ENCODE results near the gene ERF.
"Not testable (repeated sequence)": the region's sequence is repeated elsewhere in the genome, so short reads cannot be mapped to it uniquely, and the experiment has no call there.

The ERF gene

GRCh38 chr19:42261763-42262162 is 6.8 kb upstream of the ERF start:
- no peak overlapping the region for H3K27ac ChIP-seq
- H3K36me3 ChIP-seq = no peaks in the 10 kb centered on the region
- no peaks in the 10 kb centered on the region for H3K9me3 ChIP-seq
- H3K27me3 ChIP-seq = peaks cover 18% of the 10 kb centered on the region
- no peak overlapping the region for H3K4me3 ChIP-seq (ENCODE audit: low read depth in 1 of 2, low read length in 1 of 2)
- TF ChIP-seq, protein P1, sequence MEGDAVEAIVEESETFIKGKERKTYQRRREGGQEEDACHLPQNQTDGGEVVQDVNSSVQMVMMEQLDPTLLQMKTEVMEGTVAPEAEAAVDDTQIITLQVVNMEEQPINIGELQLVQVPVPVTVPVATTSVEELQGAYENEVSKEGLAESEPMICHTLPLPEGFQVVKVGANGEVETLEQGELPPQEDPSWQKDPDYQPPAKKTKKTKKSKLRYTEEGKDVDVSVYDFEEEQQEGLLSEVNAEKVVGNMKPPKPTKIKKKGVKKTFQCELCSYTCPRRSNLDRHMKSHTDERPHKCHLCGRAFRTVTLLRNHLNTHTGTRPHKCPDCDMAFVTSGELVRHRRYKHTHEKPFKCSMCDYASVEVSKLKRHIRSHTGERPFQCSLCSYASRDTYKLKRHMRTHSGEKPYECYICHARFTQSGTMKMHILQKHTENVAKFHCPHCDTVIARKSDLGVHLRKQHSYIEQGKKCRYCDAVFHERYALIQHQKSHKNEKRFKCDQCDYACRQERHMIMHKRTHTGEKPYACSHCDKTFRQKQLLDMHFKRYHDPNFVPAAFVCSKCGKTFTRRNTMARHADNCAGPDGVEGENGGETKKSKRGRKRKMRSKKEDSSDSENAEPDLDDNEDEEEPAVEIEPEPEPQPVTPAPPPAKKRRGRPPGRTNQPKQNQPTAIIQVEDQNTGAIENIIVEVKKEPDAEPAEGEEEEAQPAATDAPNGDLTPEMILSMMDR (IDR thresholded peaks at IDR 0.05) = no peak
- H3K4me1 ChIP-seq (ENCODE audit: control insufficient read depth in 1 of 2, insufficient read depth in 1 of 2, low read depth in 1 of 2, low read length in 1 of 2) = no peaks in the 10 kb centered on the region

- H3K27me3 ChIP-seq = peaks cover 38% of the 10 kb centered on the region
- H3K9me3 ChIP-seq; H3K4me3 ChIP-seq (ENCODE audit: low read depth in 1 of 2, low read length in 1 of 2); H3K36me3 ChIP-seq; H3K27ac ChIP-seq: not testable (repeated sequence)
- peaks cover 14 to 17% of the 10 kb centered on the region in 2 experiments for H3K4me1 ChIP-seq (ENCODE audit: control insufficient read depth in 1 of 2, insufficient read depth in 1 of 2, low read depth in 1 of 2, low read length in 1 of 2)
Observed at GRCh38 chr19:42257842-42258241, 2.9 kb upstream of the ERF start.

GRCh38 chr19:42255766-42256745 is 1.1 kb upstream of the ERF start:
- no peaks in the 10 kb centered on the region for H3K36me3 ChIP-seq
- H3K4me3 ChIP-seq (ENCODE audit: low read depth in 1 of 2, low read length in 1 of 2) = peak overlapping the region; percentile 92 to 96
- no peaks in the 10 kb centered on the region for H3K9me3 ChIP-seq
- peaks cover 27 to 34% of the 10 kb centered on the region in 2 experiments for H3K4me1 ChIP-seq (ENCODE audit: control insufficient read depth in 1 of 2, insufficient read depth in 1 of 2, low read depth in 1 of 2, low read length in 1 of 2)
- TF ChIP-seq, protein P1 (IDR thresholded peaks at IDR 0.05) = no peak
- H3K27ac ChIP-seq = peak overlapping the region; percentile 95
- peaks cover 38% of the 10 kb centered on the region for H3K27me3 ChIP-seq

DNA sequence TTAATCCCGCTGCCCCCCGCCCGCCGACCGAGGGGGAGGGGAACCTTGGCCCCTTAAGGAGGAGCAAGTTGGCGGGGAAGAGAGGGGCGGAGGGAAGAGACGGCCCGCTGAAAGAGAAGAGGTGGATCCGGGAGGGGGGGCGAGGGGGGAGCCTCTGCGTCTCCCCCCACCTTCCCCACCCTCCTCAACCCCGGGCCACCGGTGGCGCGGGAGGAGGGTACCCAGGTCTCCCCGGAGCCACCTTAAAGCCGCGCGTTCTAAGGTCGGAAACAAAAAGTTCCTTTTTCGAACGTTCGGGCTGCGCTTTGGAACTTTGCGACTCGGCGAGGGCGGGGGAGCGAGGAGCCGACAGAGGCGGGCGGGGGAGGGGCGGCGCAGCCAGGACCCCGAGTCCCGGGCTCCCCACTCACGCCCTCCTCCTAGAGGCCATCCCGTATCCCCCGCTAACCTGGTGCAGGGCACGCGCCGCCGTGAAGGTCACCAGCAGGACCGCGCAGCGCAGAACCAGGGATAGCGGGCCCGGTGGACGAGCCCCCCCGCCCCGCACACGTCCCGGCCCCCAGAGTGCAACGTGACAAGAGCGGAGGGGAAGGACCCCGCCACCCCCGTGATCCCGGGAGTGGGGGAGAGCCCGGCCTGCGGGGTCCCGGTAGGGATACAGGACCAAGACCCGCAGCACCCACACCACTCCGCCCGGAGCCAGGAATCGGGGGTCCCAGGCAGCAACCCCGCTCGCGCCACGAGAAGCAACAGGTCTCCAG is 659 bp downstream of the ERF start:
- H3K4me1 ChIP-seq (ENCODE audit: control insufficient read depth in 1 of 2, insufficient read depth in 1 of 2, low read depth in 1 of 2, low read length in 1 of 2) = peaks cover 31 to 41% of the 10 kb centered on the region in 2 experiments
- H3K36me3 ChIP-seq = peaks cover 11% of the 10 kb centered on the region
- TF ChIP-seq, protein P1 (IDR thresholded peaks at IDR 0.05) = peak; percentile 42
- no peaks in the 10 kb centered on the region for H3K9me3 ChIP-seq
- H3K27me3 ChIP-seq = peaks cover 38% of the 10 kb centered on the region
- peak overlapping the region; percentile 92 to 96 for H3K4me3 ChIP-seq (ENCODE audit: low read depth in 1 of 2, low read length in 1 of 2)
- peak overlapping the region; percentile 95 for H3K27ac ChIP-seq

DNA sequence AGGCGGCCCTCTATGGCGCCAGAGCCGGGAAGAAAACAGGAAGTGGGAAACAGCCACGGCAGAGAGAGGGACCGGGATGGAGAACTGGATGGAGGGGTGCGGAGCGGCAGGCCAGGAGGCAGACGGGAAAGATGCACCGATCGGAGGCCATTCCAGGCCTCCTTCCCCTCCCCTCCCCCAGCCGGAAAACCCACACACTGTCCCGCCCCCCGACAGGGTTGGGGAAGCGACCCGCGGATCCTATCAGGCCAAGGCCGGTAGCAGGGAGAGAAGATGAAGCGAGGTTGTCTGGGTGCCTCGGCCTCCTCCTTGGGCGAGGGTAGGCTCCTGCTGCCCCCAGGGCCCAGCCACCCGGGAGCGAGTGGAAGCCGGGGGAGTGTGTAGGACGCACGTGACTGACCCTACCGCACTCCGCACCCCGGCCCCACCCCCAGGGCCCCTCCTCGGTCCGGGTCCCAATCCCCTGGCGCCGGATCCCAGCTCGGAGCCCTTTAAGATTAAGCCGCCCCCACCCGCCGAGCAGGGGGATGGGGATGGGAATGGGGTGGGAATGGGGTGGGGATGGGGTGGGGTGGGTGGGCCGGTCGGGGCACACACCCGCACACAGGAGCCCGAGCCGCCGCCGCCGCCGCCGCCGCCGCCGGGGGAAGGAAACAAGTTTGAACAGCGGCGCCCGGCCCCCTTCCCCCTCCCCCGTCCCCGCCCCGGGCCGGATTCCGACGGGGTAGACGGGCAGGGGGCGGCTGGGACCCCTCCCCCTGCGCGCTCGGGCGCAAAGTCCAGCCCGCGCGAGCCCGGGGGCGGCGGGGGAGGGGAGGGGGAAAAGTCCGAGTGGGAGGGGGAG is 1.5 kb downstream of the ERF start:
- Histone ChIP-seq H3K4me1 (ENCODE audit: control insufficient read depth in 1 of 2, insufficient read depth in 1 of 2, low read depth in 1 of 2, low read length in 1 of 2) (peaks cover 31 to 41% of the 10 kb centered on the region in 2 experiments), H3K27ac (peak overlapping the region; percentile 95), H3K4me3 (ENCODE audit: low read depth in 1 of 2, low read length in 1 of 2) (peak overlapping the region; percentile 92 to 96), H3K36me3 (peaks cover 19% of the 10 kb centered on the region), H3K9me3 (no peaks in the 10 kb centered on the region), H3K27me3 (peaks cover 37% of the 10 kb centered on the region)
- TF ChIP-seq, protein P1 (IDR thresholded peaks at IDR 0.05) = no peak

Data from neutrophil (primary cell).